ENCODE results near the gene CYP26C1. TPM values are rescaled to one million over a fixed set of nuclear protein-coding genes. Genes with fewer than 3 reads are reported as not detected.

CYP26C1 gene
- total and polyA plus RNA-seq, 2 of the 4 experiments (the other 2 are of a cell fraction): 0.02 TPM; not detected in 1

DNA sequence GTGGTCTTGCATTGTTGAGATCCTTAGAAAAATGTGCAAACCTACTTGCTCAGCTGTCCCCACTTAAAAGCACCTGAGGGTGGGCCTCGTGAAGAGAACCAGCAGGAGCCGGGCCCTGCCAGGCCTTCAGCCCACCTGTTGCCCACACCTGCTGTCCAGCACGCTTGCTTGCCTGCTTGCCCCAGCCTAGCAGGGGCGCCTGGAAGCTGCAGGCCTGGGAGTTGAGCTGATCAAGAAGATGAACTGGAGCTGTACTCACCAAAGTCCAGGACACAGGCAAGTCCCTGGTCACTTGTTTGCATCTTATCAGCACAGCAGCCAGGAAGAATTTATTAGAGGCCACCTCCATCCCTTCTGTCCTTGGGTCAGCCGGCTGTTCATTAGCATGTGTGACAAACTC is 36.3 kb downstream of the CYP26C1 start:
- TF ChIP-seq RAD21 (IDR thresholded peaks at IDR 0.05; ENCODE audit: low read length): no peak
- TF ChIP-seq, protein P1, sequence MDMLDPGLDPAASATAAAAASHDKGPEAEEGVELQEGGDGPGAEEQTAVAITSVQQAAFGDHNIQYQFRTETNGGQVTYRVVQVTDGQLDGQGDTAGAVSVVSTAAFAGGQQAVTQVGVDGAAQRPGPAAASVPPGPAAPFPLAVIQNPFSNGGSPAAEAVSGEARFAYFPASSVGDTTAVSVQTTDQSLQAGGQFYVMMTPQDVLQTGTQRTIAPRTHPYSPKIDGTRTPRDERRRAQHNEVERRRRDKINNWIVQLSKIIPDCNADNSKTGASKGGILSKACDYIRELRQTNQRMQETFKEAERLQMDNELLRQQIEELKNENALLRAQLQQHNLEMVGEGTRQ (IDR thresholded peaks at IDR 0.05; ENCODE audit: low read depth, low read length): no peak
- no peak for TF ChIP-seq SMC3 (IDR thresholded peaks at IDR 0.05; ENCODE audit: low read depth, low read length)
- no peak for TF ChIP-seq RFX5 (IDR thresholded peaks at IDR 0.05; ENCODE audit: low read depth, low read length)
- TF ChIP-seq POLR2A (IDR thresholded peaks at IDR 0.05; ENCODE audit: low read depth, low read length): no peak
- BruUV-seq (replicated peaks): no TSS peak
- no peak overlapping the region for H2AFZ ChIP-seq (replicated peaks; ENCODE audit: low read length, poor library complexity)
- H3K36me3 ChIP-seq (ENCODE audit: control insufficient read depth, insufficient read depth, low read length): no peaks in the 10 kb centered on the region
- in situ Hi-C loops (cut with MboI; ENCODE audit: low sequenced_read_pairs) (no loop called here), dilution Hi-C loops (cut with HindIII; ENCODE audit: low sequenced_read_pairs, unreplicated experiment) (no loop called here), intact Hi-C loops (cut with micrococcal nuclease) (no loop called here)
- no peak overlapping the region for H3K4me2 ChIP-seq (ENCODE audit: low read depth, low read length)
- WGBS, 2 experiments (ENCODE audit: extremely low coverage in 2 of 2, insufficient read length in 1 of 2): no CpG with 5 or more reads among the region's 5 CpGs
- H4K8ac ChIP-seq (ENCODE audit: low read depth in 2 of 2, low read length in 2 of 2): no peak overlapping the region
- no peaks in the 10 kb centered on the region; the same call in 1 of the 2 replicates for H3K9me1 ChIP-seq (ENCODE audit: insufficient read depth, low read length)
- no peak overlapping the region for H3K18ac ChIP-seq (ENCODE audit: low read depth, low read length)
- H3K56ac ChIP-seq (ENCODE audit: extremely low read depth, insufficient read depth, low read length): no peak overlapping the region
- no peak overlapping the region for H3K23ac ChIP-seq (ENCODE audit: low read depth, low read length)
- H2AK5ac ChIP-seq (ENCODE audit: low read depth, low read length): no peak overlapping the region
- no peak overlapping the region for H2BK20ac ChIP-seq (ENCODE audit: low read depth, low read length)
- H3K9me3 ChIP-seq (ENCODE audit: control insufficient read depth, insufficient read depth, low read length): no peaks in the 10 kb centered on the region
- CTCF ChIA-PET: no interaction called here
- no peaks in the 10 kb centered on the region for H4K20me1 ChIP-seq (ENCODE audit: insufficient read depth, low read length)
- DNase-seq (no peak), ATAC-seq (ENCODE audit: low read depth) (no peak)
- no peaks in the 10 kb centered on the region for H3K4me1 ChIP-seq (ENCODE audit: control insufficient read depth, insufficient read depth, low read length)
- peaks cover 9% of the 10 kb centered on the region for H3K27me3 ChIP-seq (ENCODE audit: control insufficient read depth, insufficient read depth, low read length)
- no peak overlapping the region for H2AK9ac ChIP-seq (replicated peaks; ENCODE audit: low read depth, low read length, poor library complexity)
- H4K5ac ChIP-seq (ENCODE audit: low read depth, low read length): no peak overlapping the region
- no peak overlapping the region for H3K9ac ChIP-seq (ENCODE audit: low read depth, low read length)
- H2BK120ac ChIP-seq (ENCODE audit: low read depth, low read length): no peak overlapping the region
- no peaks in the 10 kb centered on the region for H3K79me1 ChIP-seq (ENCODE audit: low read depth in 1 of 2, low read length in 2 of 2)
- no peak overlapping the region for H2BK5ac ChIP-seq (ENCODE audit: low read depth, low read length, poor library complexity, severe bottlenecking)
- no peak overlapping the region for H3K14ac ChIP-seq (replicated peaks; ENCODE audit: low read depth, low read length)
- no peak overlapping the region for H2BK15ac ChIP-seq (ENCODE audit: low read depth, low read length)
- H3K4ac ChIP-seq (ENCODE audit: low read depth, low read length): no peak overlapping the region
- POLR2A ChIA-PET (ENCODE audit: unreplicated experiment): no interaction called here
- no peak overlapping the region for H4K91ac ChIP-seq (ENCODE audit: insufficient read depth, low read depth, low read length)
- no peak overlapping the region for H3K27ac ChIP-seq (ENCODE audit: insufficient read depth, low read length)
- H3K4me3 ChIP-seq (ENCODE audit: insufficient read depth, low read depth, low read length): no peak overlapping the region
